Left renal cortex interstitium (tissue), 4 donors: ENCODE data around the gene LLPH. TPM values are rescaled to one million over a fixed set of nuclear protein-coding genes. Genes with fewer than 3 reads are reported as not detected.
"Not testable (repeated sequence)": the region's sequence is repeated elsewhere in the genome, so short reads cannot be mapped to it uniquely, and the experiment has no call there.

Experiments
- DNase-seq, 4 donors: peaks; one replicate each; pipeline ENCODE4 v3.0.0-alpha.2; 2013; ENCODE audit warnings: low read depth in 4 of 4, low spot score in 2 of 4, missing footprints in 1 of 4
- polyA plus RNA-seq, 4 donors: library from polyadenylated mRNA; unstranded; fragments of 120-200 nt; gene quantifications; one replicate each; pipeline ENCODE4 v1.2.1, GENCODE V29; 2013; ENCODE audit not compliant: insufficient read length in 4 of 4

Gene LLPH
- 10 to 100 TPM; 27.2 to 35.6 (median 31.3) TPM for polyA plus RNA-seq

DNA sequence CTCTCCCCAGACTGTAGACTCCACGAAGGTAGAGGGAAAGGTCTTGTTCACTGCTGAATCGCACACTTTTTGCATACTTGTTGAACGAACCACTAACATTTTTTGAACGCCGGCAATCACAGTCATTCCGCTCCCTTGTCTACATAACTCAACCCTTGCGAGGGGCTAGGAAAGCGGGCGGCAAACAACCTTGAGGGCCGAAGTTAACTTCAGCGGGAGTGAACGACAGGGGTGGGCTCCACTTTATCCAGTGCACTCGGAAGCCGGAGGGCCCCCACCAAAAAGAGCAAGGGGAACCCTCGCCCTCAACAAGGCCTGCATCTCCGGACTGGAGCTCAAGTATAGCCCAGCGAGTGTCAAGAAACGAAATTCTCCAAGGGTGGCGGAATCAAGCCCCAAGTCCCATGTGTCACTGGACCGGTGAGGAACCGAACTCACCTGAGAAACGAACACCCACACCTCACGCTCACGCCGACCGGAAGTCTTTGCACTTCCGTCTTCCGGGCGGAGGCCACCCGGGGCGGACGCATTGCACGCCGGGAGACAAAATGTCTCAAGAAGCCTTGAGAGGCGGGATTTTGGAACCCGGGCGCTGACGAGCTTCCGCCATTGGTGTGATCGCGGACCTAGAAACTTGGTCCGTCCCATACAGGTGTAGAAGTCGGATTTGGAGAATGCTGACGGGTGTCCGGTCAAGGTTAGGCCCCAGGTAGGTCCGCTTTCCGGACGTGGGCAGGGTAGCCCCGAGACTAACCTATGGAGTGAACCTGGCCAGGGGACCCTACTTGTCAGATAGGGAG is at the start of gene LLPH:
LLPH (minus strand) TSS at position 484 of the 800 bp plus-strand sequence. CDS start 1,644 bp downstream, outside the sequence.
- DNase-seq = peak in 3 of 4 donors; percentile 74 to 90 (median 75)

DNA sequence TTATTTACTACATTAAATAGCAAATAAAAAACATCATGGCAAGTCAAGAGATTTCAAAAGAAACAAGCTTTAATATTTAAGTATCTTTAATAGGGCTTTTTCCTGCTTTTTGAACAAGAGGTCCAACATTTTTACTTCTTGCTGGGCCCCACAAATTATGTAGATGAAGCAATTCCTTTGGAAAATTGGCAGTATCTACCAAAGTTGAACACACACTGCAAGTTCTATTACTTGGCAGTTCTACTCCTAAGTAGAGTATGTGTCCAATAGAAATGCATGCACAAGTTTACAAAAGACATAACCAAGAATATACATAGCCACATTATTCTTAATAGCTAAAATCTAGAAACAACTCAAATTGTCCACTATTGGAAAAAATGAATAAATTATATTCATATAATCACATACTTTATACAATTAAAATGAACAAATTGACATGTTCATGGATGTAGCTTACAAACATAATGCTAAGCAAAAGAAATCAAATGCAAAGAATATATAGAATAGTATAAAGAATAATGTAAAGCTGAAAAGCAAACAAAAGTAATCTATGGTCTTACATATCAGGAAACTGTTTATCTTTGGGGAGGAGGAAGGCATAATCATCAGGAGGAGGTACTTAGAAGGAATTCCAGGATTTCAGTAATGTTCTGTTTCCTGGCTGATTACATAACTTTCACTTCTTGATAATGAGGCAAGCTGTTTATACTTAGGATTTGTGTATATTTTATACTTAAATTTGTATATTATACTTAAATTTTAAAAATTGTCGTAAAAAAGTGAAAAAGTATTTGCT is 45.8 kb upstream of the LLPH start:
- DNase-seq = no peak

DNA sequence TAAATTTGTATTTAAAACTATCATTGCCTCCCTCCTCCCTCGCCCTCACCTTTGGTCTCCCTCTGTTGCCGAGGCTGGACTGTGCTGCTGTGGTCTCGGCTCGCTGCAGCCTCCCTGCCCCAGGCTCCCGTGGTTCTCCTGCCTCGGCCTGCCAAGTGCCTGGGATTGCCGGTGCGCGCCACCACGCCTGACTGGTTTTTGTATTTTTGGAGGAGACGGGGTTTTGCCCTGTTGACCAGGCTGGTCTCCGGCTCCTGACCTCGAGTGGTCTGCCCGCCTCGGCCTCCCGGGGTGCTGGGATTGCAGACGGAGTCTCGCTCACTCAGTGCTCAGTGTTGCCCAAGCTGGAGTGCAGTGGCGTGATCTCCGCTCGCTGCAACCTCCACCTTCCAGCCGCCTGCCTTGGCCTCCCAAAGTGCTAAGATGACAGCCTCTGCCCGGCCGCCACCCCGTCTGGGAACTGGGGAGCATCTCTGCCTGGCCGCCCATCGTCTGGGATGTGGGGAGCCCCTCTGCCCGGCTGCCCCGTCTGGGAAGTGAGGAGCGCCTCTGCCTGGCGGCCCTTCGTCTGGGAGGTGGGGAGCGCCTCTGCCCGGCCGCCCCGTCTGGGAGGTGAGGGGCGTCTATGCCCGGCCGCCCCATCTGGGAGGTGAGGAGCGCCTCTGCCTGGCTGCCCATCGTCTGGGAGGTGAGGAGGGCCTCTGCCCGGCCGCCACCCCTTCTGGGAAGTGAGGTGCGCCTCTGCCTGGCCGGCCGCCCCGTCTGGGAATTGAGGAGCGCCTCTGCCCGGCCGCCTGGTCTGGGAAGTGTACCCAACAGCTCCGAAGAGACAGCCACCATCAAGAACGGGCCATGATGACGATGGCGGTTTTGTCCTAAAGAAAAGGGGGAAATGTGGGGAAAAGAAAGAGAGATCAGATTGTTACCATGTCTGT is 44.1 kb upstream of the LLPH start:
- not testable (repeated sequence) for DNase-seq

DNA sequence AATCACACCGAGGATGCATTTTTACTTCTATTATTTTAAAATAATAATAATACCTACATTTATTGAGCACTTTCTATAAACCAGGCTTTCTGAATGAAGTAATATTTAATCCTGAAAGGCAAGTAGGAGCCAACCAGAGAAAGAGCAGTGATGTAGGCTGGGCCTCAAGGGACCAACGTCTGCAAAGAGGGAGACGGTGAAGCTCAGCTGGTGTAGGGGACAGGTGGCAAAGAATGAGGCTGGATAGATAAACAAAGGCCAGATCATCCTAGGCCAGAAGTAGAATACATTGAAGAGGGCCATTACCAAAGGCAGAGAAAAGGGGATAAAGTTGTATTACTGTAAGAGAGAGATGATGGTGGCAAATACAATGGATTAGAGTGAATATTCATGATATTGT is 40.1 kb upstream of the LLPH start:
- no peak for DNase-seq

DNA sequence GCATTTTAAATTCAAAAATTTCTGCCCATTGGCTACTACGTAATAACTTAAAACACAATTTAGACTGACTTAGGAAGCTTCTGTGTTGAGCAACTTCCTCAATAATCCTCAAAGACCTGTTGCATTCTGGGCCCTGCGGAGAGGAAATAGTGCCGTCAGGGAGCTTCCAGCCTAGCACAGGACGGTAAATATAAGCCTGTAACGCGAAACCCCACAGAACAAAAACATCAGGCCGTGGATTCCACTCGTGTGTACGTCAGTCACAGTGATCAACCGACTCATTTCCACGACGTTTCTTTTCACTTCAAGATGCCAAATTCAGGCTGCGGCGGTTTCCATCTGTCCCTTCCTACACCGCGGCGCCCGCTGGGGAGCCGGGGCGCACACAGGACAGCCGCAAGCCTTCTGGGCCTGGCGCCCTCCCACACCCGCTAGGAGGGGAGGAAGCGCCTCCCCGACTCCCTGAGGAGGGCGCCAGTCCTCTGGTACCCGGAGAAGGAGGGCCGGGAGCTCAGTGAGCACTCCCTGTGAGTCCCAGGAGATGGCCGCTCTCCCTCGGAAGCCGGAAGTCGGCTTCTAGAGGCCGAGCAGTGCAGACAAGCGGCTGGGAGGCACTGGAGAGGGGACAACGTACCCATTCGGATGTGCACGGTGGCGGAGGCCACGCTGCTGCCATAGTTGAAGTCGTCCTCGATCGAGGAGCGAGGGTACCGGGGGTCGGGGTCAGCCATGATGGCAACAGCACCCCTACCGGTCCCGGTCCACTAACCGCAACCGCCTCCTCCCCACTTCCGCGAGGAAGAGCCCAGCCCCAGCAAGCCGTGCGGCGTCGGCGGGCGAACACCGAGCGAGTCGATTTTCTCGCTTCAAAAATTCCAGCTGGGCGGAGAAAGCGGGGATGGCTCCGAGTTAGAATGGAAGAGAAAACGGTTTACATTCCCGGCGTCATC is 38.9 kb upstream of the LLPH start, which contains the start of gene TMBIM4:
TMBIM4 (minus strand) TSS at position 776 of the 950 bp plus-strand sequence; CDS start at position 731, 45 bp downstream.
- peak; percentile 81 to 95 (median 85) for DNase-seq

DNA sequence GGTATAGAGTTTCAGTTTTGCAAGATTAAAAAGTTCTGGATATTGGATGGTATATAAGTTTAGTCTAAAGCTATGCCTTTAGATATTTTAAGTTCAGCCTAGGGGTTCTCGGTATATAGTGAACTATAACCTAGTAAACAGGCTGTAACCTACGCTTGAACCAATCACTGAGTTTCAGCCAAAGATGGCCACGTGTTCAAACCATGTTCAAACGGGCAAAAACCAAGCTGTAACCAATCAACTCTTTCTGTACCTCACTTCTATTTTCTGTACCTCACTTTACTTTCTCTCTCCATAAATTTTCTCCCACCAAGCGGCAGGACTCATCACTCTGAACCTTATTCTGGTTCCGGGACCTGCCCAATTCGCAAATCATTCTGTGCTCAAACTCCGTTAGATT is 37.9 kb upstream of the LLPH start:
- no peak for DNase-seq

DNA sequence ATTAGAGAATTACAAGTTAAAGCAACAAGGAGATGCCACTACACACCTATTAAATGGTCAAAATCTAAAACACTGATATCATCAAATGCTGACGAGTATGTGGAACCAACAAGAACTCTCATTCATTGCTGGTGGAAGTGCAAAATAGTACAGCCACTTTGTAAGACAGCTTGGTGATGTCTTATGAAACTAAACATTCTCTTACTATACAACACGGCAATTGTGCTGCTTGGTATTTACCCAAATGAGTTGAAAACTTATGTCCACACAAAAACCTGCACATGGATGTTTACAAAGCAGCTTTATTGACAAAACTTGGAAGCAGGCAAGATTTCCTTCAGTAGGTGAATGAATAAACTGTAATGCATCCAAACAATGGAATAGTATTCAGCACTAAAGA is 36.0 kb upstream of the LLPH start:
- DNase-seq = no peak

DNA sequence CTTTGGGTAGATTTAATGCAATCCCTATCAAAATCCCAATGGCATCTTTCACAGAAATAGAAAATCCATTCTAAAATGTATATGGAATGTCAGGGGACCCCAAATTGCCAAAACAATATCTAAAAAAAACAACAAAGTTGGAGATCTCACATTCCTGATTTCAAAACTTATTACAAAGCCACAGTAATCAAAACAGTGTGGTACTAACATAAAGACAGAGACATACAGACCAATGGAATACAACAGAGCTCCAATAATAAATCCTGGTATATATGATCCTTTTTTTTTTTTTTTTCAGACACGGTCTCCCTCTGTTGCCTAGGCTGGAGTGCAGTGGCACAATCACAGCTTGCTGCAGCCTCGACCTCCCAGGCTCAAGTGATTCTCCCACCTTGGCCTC is 34.6 kb upstream of the LLPH start:
- no peak for DNase-seq

DNA sequence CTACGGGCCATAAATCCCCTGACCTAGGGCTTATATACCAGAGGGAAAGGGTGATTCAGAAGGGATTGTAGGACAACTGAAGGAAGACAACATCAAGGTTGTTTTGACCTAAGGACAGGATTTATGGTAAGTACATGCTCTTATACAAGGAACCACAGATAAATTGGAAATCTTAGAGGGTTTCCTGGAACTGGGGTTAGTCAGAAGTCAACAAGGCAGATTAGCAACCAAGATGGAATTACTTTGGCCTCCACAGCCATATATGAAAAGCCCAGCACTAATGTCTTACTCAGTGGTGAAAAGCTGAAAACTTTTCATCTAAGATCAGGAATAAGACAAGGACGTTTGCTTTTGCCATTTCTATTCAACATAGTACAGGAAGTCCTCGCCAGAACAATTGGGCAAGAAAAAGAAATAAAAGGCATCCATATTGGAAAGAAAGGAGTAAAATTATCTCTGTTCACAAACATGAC is 33.8 kb upstream of the LLPH start:
- no peak for DNase-seq

DNA sequence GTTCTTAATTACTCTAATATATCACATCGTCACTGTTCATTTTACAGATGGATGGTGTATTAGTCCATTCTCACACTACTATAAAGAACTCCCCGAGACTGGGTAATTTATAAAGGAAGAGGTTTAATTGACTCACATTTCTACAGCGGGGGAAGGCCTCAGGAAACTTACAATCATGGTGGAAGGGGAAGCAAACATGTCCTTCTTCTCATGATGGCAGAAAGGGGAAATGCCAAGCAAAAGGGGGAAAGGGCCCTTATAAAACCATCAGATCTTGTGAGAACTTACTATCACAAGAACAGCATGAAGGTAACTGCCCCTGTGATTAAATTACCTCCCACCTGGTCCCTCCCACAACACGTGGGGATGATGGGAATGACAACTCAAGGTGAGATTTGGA is 32.7 kb upstream of the LLPH start:
- DNase-seq = no peak

DNA sequence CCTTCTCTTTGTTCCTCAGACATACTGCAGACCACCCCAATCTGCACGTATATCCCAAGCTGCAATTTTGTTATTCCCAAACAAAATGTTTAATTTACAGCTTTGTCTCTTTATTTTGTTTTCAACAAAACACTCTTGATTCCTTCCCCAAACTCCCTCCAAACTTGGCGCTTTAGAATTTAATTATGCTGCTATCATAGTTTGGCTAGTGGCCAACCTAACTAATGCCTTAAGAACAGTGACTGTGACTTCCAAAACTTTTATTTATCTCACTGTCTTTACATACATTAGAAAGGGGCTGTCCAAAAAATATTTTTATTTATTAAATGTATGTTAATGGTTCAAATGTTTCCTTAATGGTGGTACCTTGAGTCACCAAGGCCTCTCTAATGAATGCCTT is 32.2 kb upstream of the LLPH start:
- no peak for DNase-seq

DNA sequence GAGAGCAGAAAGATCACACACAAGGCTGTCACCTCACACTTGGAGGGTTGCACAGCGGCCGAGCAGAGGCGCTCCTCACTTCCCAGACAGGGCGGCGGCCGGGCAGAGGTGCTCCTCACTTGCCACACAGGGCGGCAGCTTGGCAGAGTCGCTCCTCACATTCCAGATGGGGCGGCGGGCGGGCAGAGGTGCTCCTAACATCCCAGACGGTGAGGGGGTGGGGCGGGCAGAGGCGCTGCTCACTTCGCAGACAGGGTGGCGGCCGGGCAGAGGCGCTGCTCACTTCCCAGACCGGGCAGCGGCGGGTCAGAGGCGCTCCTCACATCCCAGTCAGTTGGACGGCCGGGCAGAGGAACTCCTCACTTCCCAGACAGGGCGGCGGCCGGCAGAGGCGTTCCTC is 30.2 kb upstream of the LLPH start:
- no peak for DNase-seq

DNA sequence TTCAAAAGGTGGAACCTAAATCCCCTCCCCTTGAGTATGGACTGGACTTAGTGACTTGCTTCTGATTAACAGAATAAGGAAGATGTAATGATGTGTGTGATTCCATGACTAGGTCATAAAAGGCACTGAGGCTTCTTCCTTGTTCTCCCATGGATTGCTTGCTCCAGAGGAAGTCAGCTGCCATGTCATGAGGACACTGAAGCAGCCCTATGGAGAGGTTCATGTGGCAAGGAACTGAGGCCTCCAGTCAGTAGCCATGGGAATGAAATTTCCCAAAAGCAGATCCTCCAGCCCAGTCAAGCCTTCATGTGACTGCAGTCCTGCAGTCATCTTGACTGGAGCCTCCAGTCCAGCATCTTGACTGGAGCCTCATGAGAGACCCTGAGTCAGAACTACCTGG is 28.6 kb upstream of the LLPH start:
- no peak for DNase-seq

DNA sequence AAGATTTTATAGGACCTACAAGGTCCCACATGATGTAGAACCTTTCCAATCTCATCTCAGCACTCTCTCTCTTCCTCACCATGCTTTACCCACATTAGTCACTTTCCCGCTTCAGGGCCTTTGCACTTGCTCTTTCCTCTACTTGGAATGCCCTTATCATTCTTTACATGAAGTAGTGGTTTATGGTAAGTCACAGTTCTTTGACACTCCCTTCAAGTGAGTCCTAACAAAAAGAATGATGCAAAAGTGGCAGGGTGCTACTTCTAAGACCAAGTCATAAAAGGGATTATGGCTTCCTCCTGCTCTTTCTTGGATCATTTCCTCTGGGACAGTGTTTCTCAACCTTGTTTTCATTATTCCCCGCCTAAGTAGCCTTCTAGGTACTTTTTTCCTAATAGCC is 26.1 kb upstream of the LLPH start:
- DNase-seq = no peak

DNA sequence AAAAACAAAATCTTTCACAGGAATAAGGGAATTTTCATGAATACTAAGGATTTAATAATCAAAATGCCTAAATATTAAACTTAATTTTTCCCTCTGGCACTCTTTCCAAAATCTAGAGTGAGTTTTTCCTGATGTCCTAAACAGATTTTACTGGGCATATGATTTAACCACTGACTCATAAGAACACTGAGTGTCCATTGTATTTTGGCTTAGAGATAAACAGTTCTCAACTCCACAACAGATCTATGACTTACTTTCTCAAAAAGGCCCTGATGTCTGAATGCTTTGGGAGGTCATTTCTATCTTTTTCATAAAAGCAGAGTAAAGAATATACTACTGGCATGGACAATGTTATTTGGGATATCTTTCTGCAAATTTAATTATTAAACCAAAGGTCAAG is 24.2 kb upstream of the LLPH start:
- no peak for DNase-seq

DNA sequence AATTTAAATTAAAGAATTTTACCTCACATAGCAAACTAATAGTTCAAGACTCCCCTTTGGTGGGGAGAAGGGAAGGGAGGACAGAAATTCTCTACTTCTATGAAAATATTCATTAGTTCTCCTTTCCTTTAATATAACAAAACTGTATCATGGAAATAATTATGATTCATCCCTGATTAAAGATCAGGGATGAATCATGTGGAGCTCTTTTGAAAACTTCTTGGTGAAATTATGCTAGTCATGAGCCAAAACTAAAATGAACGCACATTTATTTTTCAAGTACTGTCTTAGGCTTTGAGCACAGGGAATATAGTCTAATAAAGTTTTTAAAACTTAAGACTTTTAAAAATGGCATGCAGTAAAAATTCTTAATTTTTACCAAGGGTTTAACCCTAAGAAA is 22.2 kb upstream of the LLPH start:
- DNase-seq = no peak

DNA sequence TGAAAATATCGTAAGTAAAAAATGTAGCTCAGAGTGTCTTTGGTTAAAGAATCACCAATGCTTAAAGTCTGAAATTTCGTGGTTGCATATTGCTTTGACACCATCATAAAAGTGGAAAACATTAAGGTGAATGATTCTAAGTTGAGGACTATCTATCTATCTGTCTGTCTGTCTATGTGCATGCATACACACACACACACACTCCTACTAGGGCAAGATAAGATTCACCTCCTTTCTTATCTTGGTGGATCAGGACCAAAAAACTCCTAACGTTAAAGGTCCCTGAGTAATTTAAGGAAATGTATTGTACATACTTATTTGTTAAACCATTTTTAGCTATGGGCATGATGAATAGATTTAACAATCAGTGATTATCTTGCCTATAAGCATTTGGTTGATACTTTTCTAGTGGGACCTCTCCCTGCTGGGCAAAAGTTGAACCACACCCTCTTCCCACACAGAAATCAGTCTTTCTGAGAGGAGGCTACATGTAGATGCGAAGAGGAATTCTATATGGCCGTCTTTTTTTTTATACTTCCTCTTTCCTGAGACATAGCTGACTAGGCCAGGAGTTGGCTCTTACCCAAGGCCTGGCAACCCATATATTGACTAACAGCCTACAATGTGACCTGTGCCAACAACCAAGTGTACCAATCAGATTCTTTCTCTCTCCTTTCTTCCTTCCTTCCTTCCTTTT is 19.3 kb upstream of the LLPH start:
- no peak for DNase-seq

DNA sequence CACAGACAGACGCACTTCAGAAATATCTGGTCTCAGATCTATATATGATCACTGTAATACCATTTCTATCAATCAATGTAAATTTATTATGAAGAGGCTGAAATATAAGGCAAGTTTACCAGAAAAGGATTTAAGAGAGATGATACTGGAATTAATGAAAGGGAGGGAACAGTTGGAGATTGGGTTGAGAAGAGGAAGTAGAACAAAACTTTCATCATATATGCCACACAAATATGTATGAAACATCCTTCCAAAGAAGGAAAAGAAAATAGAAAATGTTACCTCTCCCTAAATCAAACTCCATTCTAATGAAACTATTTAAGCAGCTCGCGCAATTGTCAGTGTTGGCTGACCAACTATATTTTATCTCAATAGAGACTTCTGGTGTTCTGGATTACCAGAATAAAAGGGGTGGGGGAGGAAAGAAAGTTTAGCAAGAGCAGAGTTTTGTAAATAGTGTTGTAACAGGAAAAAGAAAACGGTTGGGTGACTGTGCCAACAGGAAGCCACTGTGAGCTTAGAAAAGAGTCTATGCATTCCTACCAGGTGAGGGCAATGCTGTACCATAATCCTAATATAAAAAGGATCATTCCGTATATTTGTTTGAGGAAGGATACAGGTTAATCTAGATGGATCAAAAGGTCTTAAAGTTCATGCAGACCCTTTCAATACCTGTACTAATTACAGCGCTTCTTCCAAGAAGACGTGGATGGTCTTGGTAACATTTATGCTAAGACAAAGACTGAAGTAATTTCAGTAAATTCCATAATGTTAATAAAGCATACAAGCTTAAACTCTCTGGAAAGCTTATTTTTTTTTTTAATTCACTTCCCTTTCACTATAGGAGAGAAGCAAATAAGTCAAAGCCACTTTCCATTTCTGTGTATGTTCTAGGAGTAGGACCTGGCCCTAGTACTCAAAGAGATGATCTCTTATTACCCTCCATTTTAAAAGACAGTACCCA is 14.5 kb upstream of the LLPH start:
- DNase-seq = peak in 1 of 4 donors; percentile 48
